Body of pancreas (tissue), 4 donors: ENCODE data around the gene STAT1. TPM values are rescaled to one million over a fixed set of nuclear protein-coding genes. Genes with fewer than 3 reads are reported as not detected.
A peak's percentile ranks its signal among the peaks of the same experiment; 100 is the strongest.

Experiments
- ATAC-seq: fragments of 150-250 bp; one replicate; pipeline ENCODE4 v1.9.1; 2016
- DNase-seq, 4 donors: peaks; one replicate each; pipeline ENCODE4 v3.0.0-alpha.2; 2019
- H3K27ac ChIP-seq, 4 donors: fragments of 200-600 bp; sonication (generic); 1 replicate in 3 of 4; 2 replicates in 1 of 4; pipeline versions ENCODE4 v1.5.1 to v1.6.1; 2016 to 2019; ENCODE audit warnings: mild to moderate bottlenecking in 1 of 4, mixed read lengths in 1 of 4, moderate library complexity in 1 of 4
- H3K27me3 ChIP-seq, 2 donors: fragments of 200-600 bp; sonication (generic); one replicate each; pipeline ENCODE4 v1.6.0; 2016; ENCODE audit warnings: mild to moderate bottlenecking in 1 of 2
- H3K36me3 ChIP-seq, 2 donors: fragments of 200-600 bp; sonication (generic); replicated peaks in 1 of 2; 2 replicates each; pipeline ENCODE4 v1.5.1; 2016; ENCODE audit warnings: low read depth in 2 of 2; ENCODE audit not compliant: insufficient read depth in 1 of 2
- H3K4me1 ChIP-seq: fragments of 200-600 bp; sonication (generic); one replicate; pipeline ENCODE4 v1.6.0; 2016
- H3K4me3 ChIP-seq, 2 donors: fragments of 200-600 bp; sonication (generic); 1 replicate in 1 of 2; 2 replicates in 1 of 2; pipeline ENCODE4 v1.5.1; 2016 to 2019
- H3K9me3 ChIP-seq, 3 donors: fragments of 200-600 bp; sonication (generic); 1 replicate in 2 of 3; 2 replicates in 1 of 3; pipeline ENCODE4 v1.5.1; 2016
- POLR2A ChIP-seq, 3 donors: fragments of 450-650 bp; IDR thresholded peaks; one replicate each; pipeline ENCODE4 v1.6.1; 2016; ENCODE audit warnings: antibody characterized with exemption in 3 of 3, mild to moderate bottlenecking in 2 of 3
- WGBS, 2 donors: methylation state at CpG; one replicate each; pipeline ENCODE4 v1.1.5; 2017; 5-methylcytosine and 5-hydroxymethylcytosine counted together
- intact Hi-C: fragments of 100-400 bp; cut with DNase I; formaldehyde crosslinking; loops from one replicate; pipeline ENCODE4 v1.15.1; 2023
- total RNA-seq, 2 donors: library from RNA; depleted of rRNA; stranded (reverse); fragments of >200 nt; gene quantifications; one replicate each; pipeline ENCODE4 v1.1.0, GENCODE V29; 2016
- TF ChIP-seq, protein P1 (sequence below), 7 experiments: fragments of 450-650 bp in 4 of 7; fragments of 200-600 bp in 3 of 7; sonication (generic) in 3 of 7; IDR thresholded peaks; one replicate each; pipeline ENCODE4 v1.5.1; 2016 to 2019; ENCODE audit warnings: antibody characterized with exemption in 7 of 7

Gene STAT1
- total RNA-seq, 2 donors from 2014 or later, result 30.1 to 56.4 TPM

DNA sequence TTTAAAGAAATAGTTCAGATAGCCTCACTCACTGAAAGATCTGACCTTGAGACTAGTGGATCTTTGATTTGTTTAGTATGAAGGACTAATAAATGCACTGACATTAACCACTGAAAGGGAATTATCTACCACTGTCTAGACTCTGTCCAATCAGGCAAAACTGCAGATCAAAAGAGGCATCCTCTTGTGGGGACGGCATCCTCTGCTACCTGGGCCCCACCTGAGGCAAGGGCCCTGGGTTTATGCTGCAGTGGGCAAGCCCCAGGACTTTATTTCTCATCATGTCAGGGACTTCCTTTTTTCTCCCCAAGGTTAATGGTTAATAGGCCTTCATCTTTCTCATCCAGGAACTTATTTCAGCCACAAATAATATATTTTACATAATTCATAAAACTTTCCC, 32.2 kb downstream of the STAT1 start:
- no peak for ATAC-seq
- WGBS, 2 donors, result 95 to 100% methylated on average over 1 of the region's 1 CpG
- Histone ChIP-seq H3K4me3 (no peak overlapping the region), H3K27me3 (no peaks in the 10 kb centered on the region), H3K4me1 (peaks cover 5% of the 10 kb centered on the region), H3K9me3 (no peaks in the 10 kb centered on the region), H3K27ac (peak overlapping the region in 1 of 4 donors; percentile 5), H3K36me3 (peaks cover 0 to 51% of the 10 kb centered on the region in 2 donors)
- intact Hi-C loops, result no loop called here
- no peak for TF ChIP-seq POLR2A (IDR thresholded peaks at IDR 0.05)
- no peak for DNase-seq

DNA sequence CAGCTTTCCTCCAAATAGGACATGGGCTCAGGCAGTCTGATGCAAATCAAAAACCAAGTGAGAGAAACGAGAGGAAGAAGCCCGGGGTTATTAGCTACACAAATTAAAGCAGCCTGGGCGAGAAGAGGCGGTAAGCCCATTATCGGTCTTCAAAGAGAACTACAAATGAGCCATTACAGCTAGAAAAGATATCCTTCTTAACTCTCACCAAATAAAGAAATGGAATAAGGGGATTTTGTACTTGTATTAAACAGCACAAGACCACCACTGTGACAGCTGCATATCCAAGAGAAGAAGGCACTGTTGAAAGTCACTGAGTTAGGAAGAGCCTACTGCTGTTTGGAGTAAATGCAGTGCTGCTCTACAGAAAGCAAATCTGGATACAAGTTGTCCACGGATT, 32.6 kb downstream of the STAT1 start:
- Histone ChIP-seq H3K36me3 (peaks cover 0 to 54% of the 10 kb centered on the region in 2 donors), H3K9me3 (no peaks in the 10 kb centered on the region), H3K27ac (peak overlapping the region in 2 of 4 donors; percentile 5 to 79), H3K27me3 (no peaks in the 10 kb centered on the region), H3K4me3 (no peak overlapping the region), H3K4me1 (peaks cover 5% of the 10 kb centered on the region)
- ATAC-seq (no peak), DNase-seq (no peak)
- no peak for TF ChIP-seq POLR2A (IDR thresholded peaks at IDR 0.05)
- TF ChIP-seq, protein P1, sequence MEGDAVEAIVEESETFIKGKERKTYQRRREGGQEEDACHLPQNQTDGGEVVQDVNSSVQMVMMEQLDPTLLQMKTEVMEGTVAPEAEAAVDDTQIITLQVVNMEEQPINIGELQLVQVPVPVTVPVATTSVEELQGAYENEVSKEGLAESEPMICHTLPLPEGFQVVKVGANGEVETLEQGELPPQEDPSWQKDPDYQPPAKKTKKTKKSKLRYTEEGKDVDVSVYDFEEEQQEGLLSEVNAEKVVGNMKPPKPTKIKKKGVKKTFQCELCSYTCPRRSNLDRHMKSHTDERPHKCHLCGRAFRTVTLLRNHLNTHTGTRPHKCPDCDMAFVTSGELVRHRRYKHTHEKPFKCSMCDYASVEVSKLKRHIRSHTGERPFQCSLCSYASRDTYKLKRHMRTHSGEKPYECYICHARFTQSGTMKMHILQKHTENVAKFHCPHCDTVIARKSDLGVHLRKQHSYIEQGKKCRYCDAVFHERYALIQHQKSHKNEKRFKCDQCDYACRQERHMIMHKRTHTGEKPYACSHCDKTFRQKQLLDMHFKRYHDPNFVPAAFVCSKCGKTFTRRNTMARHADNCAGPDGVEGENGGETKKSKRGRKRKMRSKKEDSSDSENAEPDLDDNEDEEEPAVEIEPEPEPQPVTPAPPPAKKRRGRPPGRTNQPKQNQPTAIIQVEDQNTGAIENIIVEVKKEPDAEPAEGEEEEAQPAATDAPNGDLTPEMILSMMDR (IDR thresholded peaks at IDR 0.05), result no peak
- intact Hi-C loops, result no loop called here
- WGBS, 2 donors, result 83 to 88% methylated on average over 6 of the region's 6 CpGs

DNA sequence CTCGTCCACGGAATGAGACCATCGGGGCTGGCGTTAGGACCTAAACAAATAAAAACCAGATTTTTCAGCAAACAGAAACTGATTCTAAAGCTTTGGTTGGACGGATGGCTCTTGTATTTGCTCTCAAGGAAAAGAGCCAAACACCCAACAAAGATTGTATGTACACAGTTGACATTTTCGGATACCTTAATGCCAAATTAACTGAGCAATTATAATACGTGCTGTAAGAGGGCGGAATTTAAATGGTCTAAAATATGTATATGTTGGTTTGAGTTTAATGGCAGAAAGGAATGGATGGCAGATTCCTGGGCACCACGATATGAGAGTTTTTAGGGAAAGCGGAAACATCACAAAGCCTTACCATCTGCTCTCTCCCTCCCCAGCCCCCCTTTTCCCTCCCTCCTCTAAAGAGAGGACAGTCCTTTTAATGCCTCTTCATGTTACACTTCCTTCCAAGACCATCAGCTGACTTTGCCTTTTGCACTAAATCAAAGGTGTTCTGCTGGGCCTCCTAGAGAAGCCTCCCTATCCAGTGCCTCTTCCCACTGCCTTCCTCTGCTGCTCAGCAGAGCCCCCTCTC, 33.3 kb downstream of the STAT1 start:
- Histone ChIP-seq H3K4me3 (no peak overlapping the region), H3K4me1 (peaks cover 5% of the 10 kb centered on the region), H3K27ac (peak overlapping the region in 3 of 4 donors; percentile 5 to 79 (median 62)), H3K36me3 (peaks cover 0 to 54% of the 10 kb centered on the region in 2 donors), H3K9me3 (no peaks in the 10 kb centered on the region), H3K27me3 (no peaks in the 10 kb centered on the region)
- intact Hi-C loops, result no loop called here
- DNase-seq (no peak), ATAC-seq (no peak)
- 67 to 79% methylated on average over 10 of the region's 10 CpGs for WGBS, 2 donors
- TF ChIP-seq, protein P1 (IDR thresholded peaks at IDR 0.05), result no peak

DNA sequence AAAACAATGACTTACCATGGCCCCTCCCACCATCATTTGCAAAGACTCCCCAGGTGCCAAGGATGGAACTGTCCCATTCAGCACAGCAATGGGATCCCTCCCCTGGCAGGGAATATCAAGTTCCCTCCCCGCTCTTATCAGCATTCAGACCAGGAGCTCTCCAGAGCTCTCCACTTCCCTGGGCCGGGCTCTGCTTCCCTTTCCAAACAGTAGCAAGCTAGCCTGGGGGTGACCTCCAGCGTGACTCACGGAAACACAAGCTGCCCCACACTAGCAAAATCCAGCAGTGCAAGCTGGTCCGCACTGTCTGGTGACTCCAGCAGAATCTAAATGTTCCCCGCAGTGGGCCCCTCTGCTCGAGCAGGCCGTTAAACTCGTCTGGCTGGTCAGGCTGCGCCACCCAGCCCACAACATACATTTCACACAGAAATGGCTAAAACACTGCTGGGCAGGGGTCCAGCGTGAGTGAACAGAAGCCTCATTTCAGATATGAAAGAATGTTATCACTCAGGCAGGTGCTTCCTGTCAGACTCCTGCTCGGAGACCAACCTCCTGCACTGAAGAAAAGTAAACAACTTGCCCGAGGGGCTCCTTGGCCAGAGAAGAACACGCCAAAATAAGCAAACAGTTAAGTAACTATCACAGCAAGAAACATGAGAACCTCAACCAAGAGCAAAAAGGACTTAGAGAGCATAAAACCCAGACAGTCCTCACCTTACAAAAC, 33.9 kb downstream of the STAT1 start:
- DNase-seq (peak; percentile 39 to 65 (median 60)), ATAC-seq (peak; percentile 84)
- peak in 1 of 3 donors; percentile 15 for TF ChIP-seq POLR2A (IDR thresholded peaks at IDR 0.05)
- TF ChIP-seq, protein P1 (IDR thresholded peaks at IDR 0.05), result no peak
- 56 to 58% methylated on average over 14 of the region's 14 CpGs for WGBS, 2 donors
- H3K4me1 ChIP-seq, result peaks cover 5% of the 10 kb centered on the region
- H3K9me3 ChIP-seq, result no peaks in the 10 kb centered on the region
- no peaks in the 10 kb centered on the region for H3K27me3 ChIP-seq
- intact Hi-C loops, result no loop called here
- H3K4me3 ChIP-seq, result no peak overlapping the region
- peaks cover 0 to 51% of the 10 kb centered on the region in 2 donors for H3K36me3 ChIP-seq
- peak overlapping the region; percentile 5 to 79 (median 54) for H3K27ac ChIP-seq

GRCh38 chr2:190978389-190979053, 35.5 kb downstream of the STAT1 start:
- Histone ChIP-seq H3K4me3 (no peak overlapping the region), H3K9me3 (no peaks in the 10 kb centered on the region), H3K27ac (no peak overlapping the region), H3K4me1 (peaks cover 5% of the 10 kb centered on the region), H3K27me3 (no peaks in the 10 kb centered on the region), H3K36me3 (peaks cover 0 to 50% of the 10 kb centered on the region in 2 donors)
- no peak for TF ChIP-seq POLR2A (IDR thresholded peaks at IDR 0.05)
- TF ChIP-seq, protein P1 (IDR thresholded peaks at IDR 0.05), result no peak
- intact Hi-C loops, result no loop called here
- WGBS, 2 donors, result 91 to 93% methylated on average over 17 of the region's 17 CpGs
- no peak for ATAC-seq
- DNase-seq, result no peak
